GM23338 (cell line): ENCODE measurements around the gene R3HDM1. TPM values are rescaled to one million over a fixed set of nuclear protein-coding genes. Genes with fewer than 3 reads are reported as not detected.

Source experiments
- ATAC-seq: fragments of 200-7000 bp; cut with Tn5 transposase; 3 replicates; pipeline ENCODE4 v1.9.1; 2020
- DNase-seq: peaks from one replicate; pipeline ENCODE4 v3.0.0-alpha.2; 2015; ENCODE audit warnings: low spot score
- H2AFZ ChIP-seq: fragments of 200-600 bp; sonication (generic); 2 replicates; pipeline ENCODE4 v1.8.0; 2016; ENCODE audit warnings: antibody characterized with exemption, mild to moderate bottlenecking, moderate library complexity
- H3F3A ChIP-seq: fragments of 200-600 bp; sonication (generic); replicated peaks from 2 replicates; pipeline ENCODE4 v1.8.0; 2017; ENCODE audit warnings: antibody characterized with exemption, mixed run types, low read depth
- H3K27ac ChIP-seq: fragments of 200-600 bp; sonication (generic); 2 replicates; pipeline ENCODE4 v1.6.1; 2016; ENCODE audit warnings: low read depth
- H3K27me3 ChIP-seq: fragments of 200-600 bp; sonication (generic); 2 replicates; pipeline ENCODE4 v1.8.0; 2016; ENCODE audit warnings: mild to moderate bottlenecking, mixed run types, moderate library complexity; ENCODE audit not compliant: insufficient read depth
- H3K36me3 ChIP-seq: fragments of 200-600 bp; sonication (generic); 2 replicates; pipeline ENCODE4 v1.8.0; 2016; ENCODE audit warnings: mild to moderate bottlenecking; ENCODE audit not compliant: insufficient read depth
- H3K4me1 ChIP-seq: fragments of 200-600 bp; sonication (generic); 2 replicates; pipeline ENCODE4 v1.8.0; 2016; ENCODE audit warnings: mild to moderate bottlenecking, moderate library complexity; ENCODE audit not compliant: insufficient read depth
- H3K4me2 ChIP-seq: fragments of 200-600 bp; sonication (generic); 2 replicates; pipeline ENCODE4 v1.7.1; 2017; ENCODE audit warnings: mixed run types
- H3K4me3 ChIP-seq: fragments of 200-600 bp; sonication (generic); 2 replicates; pipeline ENCODE4 v1.6.1; 2016; ENCODE audit warnings: mixed run types
- H3K79me2 ChIP-seq: fragments of 200-600 bp; sonication (generic); replicated peaks from 2 replicates; pipeline ENCODE4 v1.8.0; 2017; ENCODE audit warnings: mild to moderate bottlenecking; ENCODE audit not compliant: insufficient read depth
- H3K9me2 ChIP-seq: fragments of 200-600 bp; sonication (generic); 2 replicates; pipeline ENCODE4 v1.8.0; 2017; ENCODE audit not compliant: insufficient read depth
- H4K20me1 ChIP-seq: fragments of 200-600 bp; sonication (generic); replicated peaks from 2 replicates; pipeline ENCODE4 v1.8.0; 2017; ENCODE audit warnings: mild to moderate bottlenecking; ENCODE audit not compliant: insufficient read depth
- H3K27ac Mint-ChIP-seq: 2 replicates; pipeline ENCODE4 v1.8.0; 2020; ENCODE audit warnings: inconsistent platforms, mild to moderate bottlenecking, moderate library complexity, mixed read lengths
- H3K27me3 Mint-ChIP-seq: 3 replicates; pipeline ENCODE4 v1.8.0; 2022; ENCODE audit warnings: low read depth, mild to moderate bottlenecking, moderate library complexity, mixed read lengths, inconsistent platforms; ENCODE audit not compliant: insufficient read depth, poor library complexity
- H3K36me3 Mint-ChIP-seq: 3 replicates; pipeline ENCODE4 v1.8.0; 2021; ENCODE audit warnings: low read depth, mild to moderate bottlenecking, inconsistent platforms, moderate library complexity, mixed read lengths
- H3K4me1 Mint-ChIP-seq: 3 replicates; pipeline ENCODE4 v1.8.0; 2020; ENCODE audit warnings: mild to moderate bottlenecking, inconsistent platforms, mixed read lengths
- H3K4me3 Mint-ChIP-seq: 3 replicates; pipeline ENCODE4 v1.8.0; 2021; ENCODE audit warnings: moderate library complexity, mild to moderate bottlenecking, inconsistent platforms, mixed read lengths
- H3K9me3 Mint-ChIP-seq: 3 replicates; pipeline ENCODE4 v1.8.0; 2020; ENCODE audit warnings: moderate library complexity, mild to moderate bottlenecking, inconsistent platforms, mixed read lengths
- CREB1 ChIP-seq: fragments of 250-450 bp; sonication (Bioruptor Pico); IDR thresholded peaks from 2 replicates; pipeline ENCODE4 v1.5.0; 2020; ENCODE audit warnings: low read depth, mild to moderate bottlenecking, moderate library complexity
- EZH2 ChIP-seq: fragments of 200-600 bp; sonication (generic); IDR thresholded peaks from one replicate; pipeline ENCODE4 v1.8.0; 2017; ENCODE audit warnings: antibody characterized with exemption, mild to moderate bottlenecking, low read depth; ENCODE audit not compliant: unreplicated experiment
- EZH2phosphoT487 ChIP-seq: fragments of 200-600 bp; sonication (generic); IDR thresholded peaks from one replicate; pipeline ENCODE4 v1.8.1; 2018; ENCODE audit warnings: antibody characterized with exemption; ENCODE audit not compliant: unreplicated experiment
- JUNB ChIP-seq: IDR thresholded peaks from one replicate; pipeline ENCODE4 v1.6.1; 2016; ENCODE audit warnings: antibody characterized with exemption; ENCODE audit not compliant: unreplicated experiment
- NANOG ChIP-seq: IDR thresholded peaks from 2 replicates; pipeline ENCODE4 v1.6.1; 2016; ENCODE audit warnings: antibody characterized with exemption, borderline replicate concordance
- POLR2AphosphoS5 ChIP-seq: IDR thresholded peaks from 2 replicates; pipeline ENCODE4 v1.6.1; 2016; ENCODE audit warnings: antibody characterized with exemption, low read depth
- REST ChIP-seq: IDR thresholded peaks from one replicate; pipeline ENCODE4 v1.6.1; 2018; ENCODE audit warnings: antibody characterized with exemption; ENCODE audit not compliant: unreplicated experiment
- STAT1 ChIP-seq: IDR thresholded peaks from one replicate; pipeline ENCODE4 v1.6.1; 2016; ENCODE audit warnings: antibody characterized with exemption; ENCODE audit not compliant: unreplicated experiment
- ZNF114 ChIP-seq: fragments of 250-450 bp; sonication (Bioruptor Pico); IDR thresholded peaks from 2 replicates; pipeline ENCODE4 v1.5.0; 2020; ENCODE audit warnings: mild to moderate bottlenecking, moderate library complexity
- ZNF331 ChIP-seq: fragments of 250-450 bp; sonication (Bioruptor Pico); IDR thresholded peaks from 2 replicates; pipeline ENCODE4 v1.5.0; 2020; ENCODE audit warnings: low read depth, mild to moderate bottlenecking, moderate library complexity
- polyA plus RNA-seq: library from polyadenylated mRNA; unstranded; fragments of >200 nt; fragmentation: Nextera tagmentation; extraction: Ambion mirVana; gene quantifications from 2 replicates; pipeline ENCODE4 v1.2.1, GENCODE V29; 2016
- total RNA-seq: library from RNA; depleted of rRNA; stranded (reverse); fragments of >200 nt; shearing (Covaris generic); gene quantifications from 2 replicates; pipeline ENCODE4 v1.2.3, GENCODE V29; 2014
- TF ChIP-seq, protein P1 (sequence below): fragments of 250-450 bp; sonication (Bioruptor Pico); IDR thresholded peaks from 2 replicates; pipeline ENCODE4 v1.5.0; 2020; ENCODE audit warnings: mild to moderate bottlenecking, moderate library complexity
- TF ChIP-seq, protein P2 (sequence below): IDR thresholded peaks from 2 replicates; pipeline ENCODE4 v1.6.1; 2016; ENCODE audit warnings: antibody characterized with exemption
- TF ChIP-seq, protein P3 (sequence below), 2 experiments: fragments of 200-600 bp in 1 of 2; sonication (generic) in 1 of 2; conservative IDR thresholded peaks; 2 replicates each; pipeline versions ENCODE4 v1.5.1 to v1.6.1; 2016 to 2017; ENCODE audit warnings: antibody characterized with exemption in 2 of 2, low read depth in 2 of 2, mild to moderate bottlenecking in 2 of 2, moderate library complexity in 1 of 2

R3HDM1 gene
- total and polyA plus RNA-seq, 2 experiments from 2014 or later: 63.1 to 88.8 TPM

GRCh38 chr2:135663148-135663700 is 131.9 kb downstream of the R3HDM1 start:
- ATAC-seq (no peak), DNase-seq (no peak)
- H3K9me3 Mint-ChIP-seq: no peaks in the 10 kb centered on the region
- no peak overlapping the region for H3K4me3 Mint-ChIP-seq
- no peaks in the 10 kb centered on the region; the same call in 1 of the 2 replicates for H3K36me3 ChIP-seq
- no peak overlapping the region for H3K4me3 ChIP-seq
- H3K27me3 Mint-ChIP-seq: no peaks in the 10 kb centered on the region
- H3K36me3 Mint-ChIP-seq: peaks cover 34% of the 10 kb centered on the region; the same call in 2 of the 3 replicates
- H3K4me1 ChIP-seq: peaks cover 10% of the 10 kb centered on the region; the same call in 1 of the 2 replicates
- TF ChIP-seq, protein P1, sequence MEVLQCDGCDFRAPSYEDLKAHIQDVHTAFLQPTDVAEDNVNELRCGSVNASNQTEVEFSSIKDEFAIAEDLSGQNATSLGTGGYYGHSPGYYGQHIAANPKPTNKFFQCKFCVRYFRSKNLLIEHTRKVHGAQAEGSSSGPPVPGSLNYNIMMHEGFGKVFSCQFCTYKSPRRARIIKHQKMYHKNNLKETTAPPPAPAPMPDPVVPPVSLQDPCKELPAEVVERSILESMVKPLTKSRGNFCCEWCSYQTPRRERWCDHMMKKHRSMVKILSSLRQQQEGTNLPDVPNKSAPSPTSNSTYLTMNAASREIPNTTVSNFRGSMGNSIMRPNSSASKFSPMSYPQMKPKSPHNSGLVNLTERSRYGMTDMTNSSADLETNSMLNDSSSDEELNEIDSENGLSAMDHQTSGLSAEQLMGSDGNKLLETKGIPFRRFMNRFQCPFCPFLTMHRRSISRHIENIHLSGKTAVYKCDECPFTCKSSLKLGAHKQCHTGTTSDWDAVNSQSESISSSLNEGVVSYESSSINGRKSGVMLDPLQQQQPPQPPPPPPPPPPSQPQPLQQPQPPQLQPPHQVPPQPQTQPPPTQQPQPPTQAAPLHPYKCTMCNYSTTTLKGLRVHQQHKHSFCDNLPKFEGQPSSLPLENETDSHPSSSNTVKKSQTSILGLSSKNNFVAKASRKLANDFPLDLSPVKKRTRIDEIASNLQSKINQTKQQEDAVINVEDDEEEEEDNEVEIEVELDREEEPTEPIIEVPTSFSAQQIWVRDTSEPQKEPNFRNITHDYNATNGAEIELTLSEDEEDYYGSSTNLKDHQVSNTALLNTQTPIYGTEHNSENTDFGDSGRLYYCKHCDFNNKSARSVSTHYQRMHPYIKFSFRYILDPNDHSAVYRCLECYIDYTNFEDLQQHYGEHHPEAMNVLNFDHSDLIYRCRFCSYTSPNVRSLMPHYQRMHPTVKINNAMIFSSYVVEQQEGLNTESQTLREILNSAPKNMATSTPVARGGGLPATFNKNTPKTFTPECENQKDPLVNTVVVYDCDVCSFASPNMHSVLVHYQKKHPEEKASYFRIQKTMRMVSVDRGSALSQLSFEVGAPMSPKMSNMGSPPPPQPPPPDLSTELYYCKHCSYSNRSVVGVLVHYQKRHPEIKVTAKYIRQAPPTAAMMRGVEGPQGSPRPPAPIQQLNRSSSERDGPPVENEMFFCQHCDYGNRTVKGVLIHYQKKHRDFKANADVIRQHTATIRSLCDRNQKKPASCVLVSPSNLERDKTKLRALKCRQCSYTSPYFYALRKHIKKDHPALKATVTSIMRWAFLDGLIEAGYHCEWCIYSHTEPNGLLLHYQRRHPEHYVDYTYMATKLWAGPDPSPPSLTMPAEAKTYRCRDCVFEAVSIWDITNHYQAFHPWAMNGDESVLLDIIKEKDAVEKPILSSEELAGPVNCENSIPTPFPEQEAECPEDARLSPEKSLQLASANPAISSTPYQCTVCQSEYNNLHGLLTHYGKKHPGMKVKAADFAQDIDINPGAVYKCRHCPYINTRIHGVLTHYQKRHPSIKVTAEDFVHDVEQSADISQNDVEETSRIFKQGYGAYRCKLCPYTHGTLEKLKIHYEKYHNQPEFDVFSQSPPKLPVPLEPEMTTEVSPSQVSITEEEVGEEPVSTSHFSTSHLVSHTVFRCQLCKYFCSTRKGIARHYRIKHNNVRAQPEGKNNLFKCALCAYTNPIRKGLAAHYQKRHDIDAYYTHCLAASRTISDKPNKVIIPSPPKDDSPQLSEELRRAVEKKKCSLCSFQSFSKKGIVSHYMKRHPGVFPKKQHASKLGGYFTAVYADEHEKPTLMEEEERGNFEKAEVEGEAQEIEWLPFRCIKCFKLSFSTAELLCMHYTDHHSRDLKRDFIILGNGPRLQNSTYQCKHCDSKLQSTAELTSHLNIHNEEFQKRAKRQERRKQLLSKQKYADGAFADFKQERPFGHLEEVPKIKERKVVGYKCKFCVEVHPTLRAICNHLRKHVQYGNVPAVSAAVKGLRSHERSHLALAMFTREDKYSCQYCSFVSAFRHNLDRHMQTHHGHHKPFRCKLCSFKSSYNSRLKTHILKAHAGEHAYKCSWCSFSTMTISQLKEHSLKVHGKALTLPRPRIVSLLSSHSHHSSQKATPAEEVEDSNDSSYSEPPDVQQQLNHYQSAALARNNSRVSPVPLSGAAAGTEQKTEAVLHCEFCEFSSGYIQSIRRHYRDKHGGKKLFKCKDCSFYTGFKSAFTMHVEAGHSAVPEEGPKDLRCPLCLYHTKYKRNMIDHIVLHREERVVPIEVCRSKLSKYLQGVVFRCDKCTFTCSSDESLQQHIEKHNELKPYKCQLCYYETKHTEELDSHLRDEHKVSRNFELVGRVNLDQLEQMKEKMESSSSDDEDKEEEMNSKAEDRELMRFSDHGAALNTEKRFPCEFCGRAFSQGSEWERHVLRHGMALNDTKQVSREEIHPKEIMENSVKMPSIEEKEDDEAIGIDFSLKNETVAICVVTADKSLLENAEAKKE (CRISPR knock-in tag): no peak
- TF ChIP-seq NANOG (no peak), ZNF331 (CRISPR knock-in tag) (no peak), CREB1 (no peak), EZH2 (no peak), ZNF114 (CRISPR knock-in tag) (no peak), STAT1 (no peak), POLR2AphosphoS5 (no peak), EZH2phosphoT487 (no peak), REST (no peak), JUNB (no peak)
- TF ChIP-seq, protein P2, sequence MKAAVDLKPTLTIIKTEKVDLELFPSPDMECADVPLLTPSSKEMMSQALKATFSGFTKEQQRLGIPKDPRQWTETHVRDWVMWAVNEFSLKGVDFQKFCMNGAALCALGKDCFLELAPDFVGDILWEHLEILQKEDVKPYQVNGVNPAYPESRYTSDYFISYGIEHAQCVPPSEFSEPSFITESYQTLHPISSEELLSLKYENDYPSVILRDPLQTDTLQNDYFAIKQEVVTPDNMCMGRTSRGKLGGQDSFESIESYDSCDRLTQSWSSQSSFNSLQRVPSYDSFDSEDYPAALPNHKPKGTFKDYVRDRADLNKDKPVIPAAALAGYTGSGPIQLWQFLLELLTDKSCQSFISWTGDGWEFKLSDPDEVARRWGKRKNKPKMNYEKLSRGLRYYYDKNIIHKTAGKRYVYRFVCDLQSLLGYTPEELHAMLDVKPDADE: no peak
- TF ChIP-seq, protein P3, sequence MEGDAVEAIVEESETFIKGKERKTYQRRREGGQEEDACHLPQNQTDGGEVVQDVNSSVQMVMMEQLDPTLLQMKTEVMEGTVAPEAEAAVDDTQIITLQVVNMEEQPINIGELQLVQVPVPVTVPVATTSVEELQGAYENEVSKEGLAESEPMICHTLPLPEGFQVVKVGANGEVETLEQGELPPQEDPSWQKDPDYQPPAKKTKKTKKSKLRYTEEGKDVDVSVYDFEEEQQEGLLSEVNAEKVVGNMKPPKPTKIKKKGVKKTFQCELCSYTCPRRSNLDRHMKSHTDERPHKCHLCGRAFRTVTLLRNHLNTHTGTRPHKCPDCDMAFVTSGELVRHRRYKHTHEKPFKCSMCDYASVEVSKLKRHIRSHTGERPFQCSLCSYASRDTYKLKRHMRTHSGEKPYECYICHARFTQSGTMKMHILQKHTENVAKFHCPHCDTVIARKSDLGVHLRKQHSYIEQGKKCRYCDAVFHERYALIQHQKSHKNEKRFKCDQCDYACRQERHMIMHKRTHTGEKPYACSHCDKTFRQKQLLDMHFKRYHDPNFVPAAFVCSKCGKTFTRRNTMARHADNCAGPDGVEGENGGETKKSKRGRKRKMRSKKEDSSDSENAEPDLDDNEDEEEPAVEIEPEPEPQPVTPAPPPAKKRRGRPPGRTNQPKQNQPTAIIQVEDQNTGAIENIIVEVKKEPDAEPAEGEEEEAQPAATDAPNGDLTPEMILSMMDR (conservative IDR thresholded peaks at IDR 0.05; ENCODE audit: low read depth in 2 of 2): no peak
- no peak overlapping the region for H3K4me2 ChIP-seq
- H3K27ac Mint-ChIP-seq: no peak overlapping the region
- no peaks in the 10 kb centered on the region for H4K20me1 ChIP-seq
- no peak overlapping the region for H2AFZ ChIP-seq
- peaks cover 15% of the 10 kb centered on the region for H3K4me1 Mint-ChIP-seq
- no peaks in the 10 kb centered on the region for H3K27me3 ChIP-seq
- H3K9me2 ChIP-seq: no peaks in the 10 kb centered on the region
- H3K27ac ChIP-seq: no peak overlapping the region
- 0 out of 2 replicates have a peak, but pooled peaks cover 5% of the 10 kb centered on the region for H3F3A ChIP-seq
- no peaks in the 10 kb centered on the region for H3K79me2 ChIP-seq
